ENCODE data around the gene NPBWR2.

GRCh38 chr20:64099086-64099786 is 8.1 kb downstream of the NPBWR2 start:
- no peak for TF ChIP-seq CTCF (IDR thresholded peaks at IDR 0.05)
- no peak for TF ChIP-seq POLR2A (IDR thresholded peaks at IDR 0.05)

All from right lobe of liver (tissue), 4 donors.